HepG2 (cell line): Measurements from ENCODE around the gene PSMA2.

ENCODE experiments used
- CTCF ChIP-seq: sonication (generic); formaldehyde crosslinking; IDR thresholded peaks from 2 replicates; pipeline ENCODE4 v1.5.0; 2020; ENCODE audit warnings: mild to moderate bottlenecking, missing genetic modification reagents, moderate library complexity
- E2F1 ChIP-seq: sonication (generic); formaldehyde crosslinking; IDR thresholded peaks from 2 replicates; pipeline ENCODE4 v1.5.0; 2020; ENCODE audit warnings: missing genetic modification reagents
- FOXJ3 ChIP-seq: sonication (generic); formaldehyde crosslinking; IDR thresholded peaks from 2 replicates; pipeline ENCODE4 v1.4.0; 2020; ENCODE audit warnings: missing genetic modification reagents, mild to moderate bottlenecking, borderline replicate concordance
- GABPA ChIP-seq, 2 experiments: IDR thresholded peaks; 2 replicates each; pipeline ENCODE4 v1.6.1; 2011 to 2016; ENCODE audit warnings: low read depth in 2 of 2, low read length in 1 of 2, missing biosample characterization in 1 of 2, missing genetic modification characterization in 1 of 2
- GATA4 ChIP-seq: sonication (generic); IDR thresholded peaks from 2 replicates; pipeline ENCODE4 v1.6.1; 2016; ENCODE audit warnings: antibody characterized with exemption, low read depth, borderline replicate concordance
- HNF4G ChIP-seq, 2 experiments: sonication (generic) in 1 of 2; formaldehyde crosslinking in 1 of 2; IDR thresholded peaks; 2 replicates each; pipeline versions ENCODE4 v1.4.0 to v1.6.1; 2011 to 2020; ENCODE audit warnings: borderline replicate concordance in 2 of 2, low read depth in 2 of 2, mild to moderate bottlenecking in 2 of 2, low read length in 1 of 2, missing genetic modification reagents in 1 of 2, moderate library complexity in 1 of 2
- MAX ChIP-seq: IDR thresholded peaks from 2 replicates; pipeline ENCODE4 v1.6.1; 2012; ENCODE audit warnings: inconsistent platforms
- MXI1 ChIP-seq: IDR thresholded peaks from 3 replicates; pipeline ENCODE4 v1.6.1; 2012; ENCODE audit warnings: low read depth, low read length, inconsistent platforms, borderline replicate concordance
- MYC ChIP-seq: sonication (generic); formaldehyde crosslinking; IDR thresholded peaks from 2 replicates; pipeline ENCODE4 v1.9.0; 2021; ENCODE audit warnings: missing genetic modification reagents, borderline replicate concordance
- PRDM4 ChIP-seq: sonication (generic); formaldehyde crosslinking; IDR thresholded peaks from 2 replicates; pipeline ENCODE4 v1.9.0; 2021; ENCODE audit warnings: missing genetic modification reagents, borderline replicate concordance
- SIN3A ChIP-seq: IDR thresholded peaks from 2 replicates; pipeline ENCODE4 v1.6.1; 2011; ENCODE audit warnings: low read depth, mild to moderate bottlenecking, control low read depth, low read length, borderline replicate concordance
- SIX1 ChIP-seq: sonication (generic); formaldehyde crosslinking; IDR thresholded peaks from 2 replicates; pipeline ENCODE4 v1.4.0; 2020; ENCODE audit warnings: missing genetic modification reagents, borderline replicate concordance
- SMC3 ChIP-seq: IDR thresholded peaks from 2 replicates; pipeline ENCODE4 v1.6.1; 2011; ENCODE audit warnings: low read length, improper control_type of control experiment
- ZNF34 ChIP-seq: sonication (generic); formaldehyde crosslinking; IDR thresholded peaks from 2 replicates; pipeline ENCODE4 v1.4.0; 2020; ENCODE audit warnings: mild to moderate bottlenecking, missing genetic modification reagents, borderline replicate concordance

GRCh38 chr7:42883950-42884349 is 48.0 kb downstream of the PSMA2 start:
- no peak for TF ChIP-seq FOXJ3 (CRISPR knock-in tag)
- TF ChIP-seq SIN3A, result no peak
- no peak for TF ChIP-seq MAX
- TF ChIP-seq CTCF (CRISPR knock-in tag), result no peak
- no peak for TF ChIP-seq E2F1 (CRISPR knock-in tag)
- TF ChIP-seq GATA4, result no peak
- TF ChIP-seq SIX1 (CRISPR knock-in tag), result no peak
- no peak for TF ChIP-seq ZNF34 (CRISPR knock-in tag)
- no peak for TF ChIP-seq HNF4G (IDR thresholded peaks at IDR 0.05; ENCODE audit: borderline replicate concordance, low read depth, low read length)
- TF ChIP-seq HNF4G (CRISPR knock-in tag; IDR thresholded peaks at IDR 0.05; ENCODE audit: borderline replicate concordance, low read depth), result no peak
- TF ChIP-seq MXI1, result no peak
- no peak for TF ChIP-seq MYC (CRISPR knock-in tag)
- TF ChIP-seq PRDM4 (CRISPR knock-in tag), result no peak
- TF ChIP-seq GABPA (IDR thresholded peaks at IDR 0.05; ENCODE audit: low read depth, low read length), result no peak
- no peak for TF ChIP-seq GABPA (CRISPR knock-in tag; IDR thresholded peaks at IDR 0.05; ENCODE audit: low read depth)
- TF ChIP-seq SMC3, result no peak
